ENCODE results near the gene PITPNM3.

- TF ChIP-seq CTCF (conservative IDR thresholded peaks at IDR 0.05 in 1 of 2, IDR thresholded peaks at IDR 0.05 in 1 of 2; ENCODE audit: extremely low read depth in 1 of 2, insufficient read depth in 1 of 2, low read depth in 1 of 2, low read length in 2 of 2) (no peak), EZH2 (IDR thresholded peaks at IDR 0.05; ENCODE audit: borderline replicate concordance, low read length) (no peak)
Observed at GRCh38 chr17:6557040-6557438, 684 bp upstream of the PITPNM3 start.
